ENCODE measurements around the gene GAB2.

DNA sequence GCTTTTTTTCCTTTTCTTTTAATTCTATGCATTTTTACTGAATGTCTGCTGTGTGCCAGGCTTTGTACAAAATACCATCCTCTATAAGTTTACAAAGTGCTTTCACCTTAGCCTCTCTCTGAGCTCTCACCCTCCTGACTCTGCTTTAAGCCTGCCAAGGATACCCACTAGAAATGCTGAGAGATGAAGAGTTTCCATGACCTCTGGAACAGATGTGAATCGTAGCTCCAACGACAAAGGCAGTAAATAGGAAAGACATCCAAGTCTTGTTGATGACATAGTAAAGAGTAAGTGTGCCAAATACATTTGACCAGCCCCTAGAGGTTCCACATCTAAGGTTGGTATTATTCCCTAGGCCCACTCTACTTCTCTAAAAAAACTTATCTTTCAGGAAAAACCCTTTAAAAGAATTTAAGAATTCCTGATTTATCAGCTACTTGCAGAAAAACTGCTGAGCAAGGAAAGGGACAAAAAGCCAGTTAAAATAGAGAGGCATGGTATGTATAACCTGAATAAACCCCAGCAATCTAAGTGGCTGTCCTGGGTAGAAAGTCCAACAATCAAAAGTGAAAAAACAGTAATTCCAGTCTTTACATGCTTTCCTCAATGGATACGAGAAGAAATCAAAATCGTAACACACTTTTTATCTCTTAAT is 45.4 kb downstream of the GAB2 start:
- TF ChIP-seq CTCF (IDR thresholded peaks at IDR 0.05) (no peak), POLR2A (IDR thresholded peaks at IDR 0.05) (no peak)
